HUES6 (cell line): ENCODE data around the gene NFKB2.

Experiments
- H3K27ac ChIP-seq: 2 replicates; pipeline ENCODE4 v1.7.0; 2013; ENCODE audit warnings: low read depth, mild to moderate bottlenecking, low read length, inconsistent platforms
- H3K27me3 ChIP-seq: 2 replicates; pipeline ENCODE4 v1.6.1; 2013; ENCODE audit warnings: low read length; ENCODE audit not compliant: control insufficient read depth, insufficient read depth
- H3K36me3 ChIP-seq: 2 replicates; pipeline ENCODE4 v1.6.1; 2013; ENCODE audit warnings: low read length; ENCODE audit not compliant: control insufficient read depth, insufficient read depth
- H3K4me1 ChIP-seq: 2 replicates; pipeline ENCODE4 v1.6.1; 2013; ENCODE audit warnings: low read length; ENCODE audit not compliant: control insufficient read depth, insufficient read depth
- H3K4me3 ChIP-seq: 2 replicates; pipeline ENCODE4 v1.5.1; 2013; ENCODE audit warnings: low read depth, low read length
- H3K9ac ChIP-seq: one replicate; pipeline ENCODE4 v1.6.1; 2013; ENCODE audit warnings: mild to moderate bottlenecking, low read length
- H3K9me3 ChIP-seq: 2 replicates; pipeline ENCODE4 v1.6.1; 2013; ENCODE audit warnings: low read depth, low read length; ENCODE audit not compliant: control insufficient read depth, insufficient read depth

Gene NFKB2

GRCh38 chr10:102401735-102402511, 6.4 kb downstream of the NFKB2 start:
- Histone ChIP-seq H3K27me3 (peaks cover 20% of the 10 kb centered on the region), H3K36me3 (peaks cover 30% of the 10 kb centered on the region), H3K9me3 (no peaks in the 10 kb centered on the region), H3K4me1 (peaks cover 17% of the 10 kb centered on the region), H3K4me3 (no peak overlapping the region), H3K9ac (peak overlapping the region; percentile 36), H3K27ac (no peak overlapping the region)

- Histone ChIP-seq H3K4me3 (no peak overlapping the region), H3K9ac (no peak overlapping the region), H3K4me1 (peaks cover 17% of the 10 kb centered on the region), H3K9me3 (no peaks in the 10 kb centered on the region), H3K27ac (no peak overlapping the region), H3K27me3 (peaks cover 25% of the 10 kb centered on the region), H3K36me3 (peaks cover 27% of the 10 kb centered on the region)
Observed at GRCh38 chr10:102402512-102402896, 7.0 kb downstream of the NFKB2 start.

- peaks cover 17% of the 10 kb centered on the region for H3K4me1 ChIP-seq
- peaks cover 22% of the 10 kb centered on the region for H3K36me3 ChIP-seq
- no peaks in the 10 kb centered on the region for H3K9me3 ChIP-seq
- no peak overlapping the region for H3K9ac ChIP-seq
- no peak overlapping the region for H3K4me3 ChIP-seq
- H3K27ac ChIP-seq: no peak overlapping the region
- peaks cover 31% of the 10 kb centered on the region for H3K27me3 ChIP-seq
Observed at GRCh38 chr10:102403115-102403514, 7.6 kb downstream of the NFKB2 start.

- Histone ChIP-seq H3K4me1 (peaks cover 21% of the 10 kb centered on the region), H3K36me3 (peaks cover 18% of the 10 kb centered on the region), H3K27me3 (peaks cover 44% of the 10 kb centered on the region), H3K4me3 (no peak overlapping the region), H3K9me3 (no peaks in the 10 kb centered on the region), H3K9ac (no peak overlapping the region), H3K27ac (no peak overlapping the region)
Observed at GRCh38 chr10:102404361-102405107, 9.0 kb downstream of the NFKB2 start.

GRCh38 chr10:102405108-102405571, 9.6 kb downstream of the NFKB2 start:
- H3K27me3 ChIP-seq: peaks cover 46% of the 10 kb centered on the region
- H3K4me3 ChIP-seq: no peak overlapping the region
- H3K27ac ChIP-seq: no peak overlapping the region
- peaks cover 21% of the 10 kb centered on the region for H3K4me1 ChIP-seq
- H3K9me3 ChIP-seq: no peaks in the 10 kb centered on the region
- no peak overlapping the region for H3K9ac ChIP-seq
- peaks cover 18% of the 10 kb centered on the region for H3K36me3 ChIP-seq

GRCh38 chr10:102405632-102406031, 10.1 kb downstream of the NFKB2 start:
- Histone ChIP-seq H3K4me1 (peaks cover 21% of the 10 kb centered on the region), H3K27me3 (peaks cover 47% of the 10 kb centered on the region), H3K27ac (no peak overlapping the region), H3K4me3 (no peak overlapping the region), H3K9ac (no peak overlapping the region), H3K36me3 (peaks cover 14% of the 10 kb centered on the region), H3K9me3 (no peaks in the 10 kb centered on the region)

GRCh38 chr10:102406815-102407214, 11.3 kb downstream of the NFKB2 start:
- H3K9me3 ChIP-seq: no peaks in the 10 kb centered on the region
- peaks cover 59% of the 10 kb centered on the region for H3K27me3 ChIP-seq
- no peak overlapping the region for H3K9ac ChIP-seq
- H3K4me1 ChIP-seq: peaks cover 21% of the 10 kb centered on the region
- H3K36me3 ChIP-seq: peaks cover 5% of the 10 kb centered on the region
- H3K27ac ChIP-seq: no peak overlapping the region
- no peak overlapping the region for H3K4me3 ChIP-seq

GRCh38 chr10:102407425-102408130, 12.1 kb downstream of the NFKB2 start:
- peaks cover 21% of the 10 kb centered on the region for H3K4me1 ChIP-seq
- no peak overlapping the region for H3K9ac ChIP-seq
- no peak overlapping the region for H3K27ac ChIP-seq
- no peaks in the 10 kb centered on the region for H3K9me3 ChIP-seq
- no peak overlapping the region for H3K4me3 ChIP-seq
- no peaks in the 10 kb centered on the region; the same call in 1 of the 2 replicates for H3K36me3 ChIP-seq
- peaks cover 66% of the 10 kb centered on the region for H3K27me3 ChIP-seq

GRCh38 chr10:102408131-102408727, 12.7 kb downstream of the NFKB2 start:
- H3K9me3 ChIP-seq: no peaks in the 10 kb centered on the region
- H3K27me3 ChIP-seq: peaks cover 73% of the 10 kb centered on the region
- peak overlapping the region; percentile 67 for H3K4me3 ChIP-seq
- peaks cover 21% of the 10 kb centered on the region for H3K4me1 ChIP-seq
- H3K36me3 ChIP-seq: no peaks in the 10 kb centered on the region; the same call in 1 of the 2 replicates
- no peak overlapping the region for H3K9ac ChIP-seq
- no peak overlapping the region for H3K27ac ChIP-seq

GRCh38 chr10:102408728-102409603, 13.5 kb downstream of the NFKB2 start:
- no peaks in the 10 kb centered on the region for H3K36me3 ChIP-seq
- no peak overlapping the region for H3K27ac ChIP-seq
- H3K4me3 ChIP-seq: peak overlapping the region; percentile 67
- H3K27me3 ChIP-seq: peaks cover 78% of the 10 kb centered on the region
- peaks cover 21% of the 10 kb centered on the region for H3K4me1 ChIP-seq
- H3K9ac ChIP-seq: no peak overlapping the region
- no peaks in the 10 kb centered on the region for H3K9me3 ChIP-seq
